C4-2B (cell line): ENCODE results near the gene PAX1.

ENCODE experiments used
- ZFX ChIP-seq: fragments of 450-650 bp; IDR thresholded peaks from 2 replicates; pipeline ENCODE4 v1.6.1; 2017
- TF ChIP-seq, protein P1 (sequence below): fragments of 450-650 bp; conservative IDR thresholded peaks from 2 replicates; pipeline ENCODE4 v1.5.1; 2017; ENCODE audit warnings: mild to moderate bottlenecking

DNA sequence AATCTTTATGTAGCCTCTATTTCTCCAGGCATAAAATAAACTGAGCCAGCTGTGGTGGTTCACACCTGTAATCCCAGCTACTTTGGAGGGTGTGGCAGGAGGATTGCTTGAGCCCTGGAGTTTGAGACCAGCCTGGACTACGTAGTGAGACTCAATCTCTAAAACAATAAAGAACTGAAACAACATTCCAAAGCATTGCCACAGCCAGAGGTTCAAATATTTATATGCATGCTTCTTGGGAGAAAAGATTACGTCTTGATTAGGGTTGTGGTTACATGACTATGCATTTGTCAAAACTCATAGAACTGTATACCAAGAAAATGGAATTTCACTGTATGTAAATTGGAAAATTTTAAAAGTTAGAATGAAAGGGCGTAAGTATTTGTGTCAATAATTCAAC lies 27.7 kb upstream of the PAX1 start:
- TF ChIP-seq, protein P1, sequence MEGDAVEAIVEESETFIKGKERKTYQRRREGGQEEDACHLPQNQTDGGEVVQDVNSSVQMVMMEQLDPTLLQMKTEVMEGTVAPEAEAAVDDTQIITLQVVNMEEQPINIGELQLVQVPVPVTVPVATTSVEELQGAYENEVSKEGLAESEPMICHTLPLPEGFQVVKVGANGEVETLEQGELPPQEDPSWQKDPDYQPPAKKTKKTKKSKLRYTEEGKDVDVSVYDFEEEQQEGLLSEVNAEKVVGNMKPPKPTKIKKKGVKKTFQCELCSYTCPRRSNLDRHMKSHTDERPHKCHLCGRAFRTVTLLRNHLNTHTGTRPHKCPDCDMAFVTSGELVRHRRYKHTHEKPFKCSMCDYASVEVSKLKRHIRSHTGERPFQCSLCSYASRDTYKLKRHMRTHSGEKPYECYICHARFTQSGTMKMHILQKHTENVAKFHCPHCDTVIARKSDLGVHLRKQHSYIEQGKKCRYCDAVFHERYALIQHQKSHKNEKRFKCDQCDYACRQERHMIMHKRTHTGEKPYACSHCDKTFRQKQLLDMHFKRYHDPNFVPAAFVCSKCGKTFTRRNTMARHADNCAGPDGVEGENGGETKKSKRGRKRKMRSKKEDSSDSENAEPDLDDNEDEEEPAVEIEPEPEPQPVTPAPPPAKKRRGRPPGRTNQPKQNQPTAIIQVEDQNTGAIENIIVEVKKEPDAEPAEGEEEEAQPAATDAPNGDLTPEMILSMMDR, result no peak
- no peak for TF ChIP-seq ZFX
